ENCODE data around the gene PTPRD. TPM values are rescaled to one million over a fixed set of nuclear protein-coding genes. Genes with fewer than 3 reads are reported as not detected.

PTPRD gene
- total RNA-seq, 1 experiment from 2014 or later = 0.02 TPM

- ATAC-seq (no peak), DNase-seq (ENCODE audit: low read depth, low spot score) (no peak)
- Histone ChIP-seq H3K27ac (ENCODE audit: low read depth, low read length) (no peak overlapping the region), H3K4me1 (ENCODE audit: control insufficient read depth in 1 of 2, insufficient read depth in 2 of 2, low read length in 2 of 2) (no peaks in the 10 kb centered on the region), H3K9ac (ENCODE audit: low read length) (no peak overlapping the region), H3K9me2 (ENCODE audit: insufficient read depth) (no peaks in the 10 kb centered on the region), H3K4me3 (replicated peaks in 1 of 2; ENCODE audit: low read depth in 1 of 2, low read length in 2 of 2) (no peak overlapping the region), H3K79me2 (ENCODE audit: insufficient read depth, low read length) (no peaks in the 10 kb centered on the region), H3K36me3 (ENCODE audit: control insufficient read depth in 1 of 2, insufficient read depth in 2 of 2, low read length in 2 of 2) (no peaks in the 10 kb centered on the region), H3K27me3 (ENCODE audit: insufficient read depth, low read length) (no peaks in the 10 kb centered on the region), H4K20me1 (ENCODE audit: insufficient read depth) (no peaks in the 10 kb centered on the region), H3K4me2 (ENCODE audit: low read length) (no peak overlapping the region), H3K9me3 (ENCODE audit: control insufficient read depth in 1 of 2, insufficient read depth in 1 of 2, low read depth in 1 of 2, low read length in 2 of 2) (peaks cover 9 to 19% of the 10 kb centered on the region in 2 experiments; a peak in 2 of 4 replicates), H2AFZ (ENCODE audit: low read depth, low read length, poor library complexity, severe bottlenecking) (no peak overlapping the region)
- ChIA-PET CTCF (no interaction called here), RAD21 (ENCODE audit: low non-redundant PET in 1 of 2, low total read pairs in 2 of 2, uncharacterized antibody in 2 of 2, unreplicated experiment in 2 of 2) (no interaction called here), POLR2A (no interaction called here)
- BruUV-seq (replicated peaks) = no TSS peak
- TF ChIP-seq JUND (IDR thresholded peaks at IDR 0.05) (no peak), SP1 (IDR thresholded peaks at IDR 0.05; ENCODE audit: low read depth) (no peak), CEBPB (IDR thresholded peaks at IDR 0.05; ENCODE audit: low read depth) (no peak), ZFX (IDR thresholded peaks at IDR 0.05) (no peak), ZBTB33 (IDR thresholded peaks at IDR 0.05; ENCODE audit: extremely low read depth, insufficient replicate concordance, low read length) (no peak), ELF1 (IDR thresholded peaks at IDR 0.05; ENCODE audit: borderline replicate concordance, low read depth) (no peak), POLR2A (IDR thresholded peaks at IDR 0.05; ENCODE audit: borderline replicate concordance, extremely low read depth, insufficient read depth, insufficient read length) (no peak), TCF7L2 (IDR thresholded peaks at IDR 0.05; ENCODE audit: borderline replicate concordance, extremely low read depth, insufficient read depth, insufficient read length) (no peak), SRF (IDR thresholded peaks at IDR 0.05; ENCODE audit: low read depth) (no peak), FOSL1 (IDR thresholded peaks at IDR 0.05; ENCODE audit: low read depth) (no peak), CBX3 (IDR thresholded peaks at IDR 0.05; ENCODE audit: low read depth) (no peak), MAX (IDR thresholded peaks at IDR 0.05) (no peak), RAD21 (IDR thresholded peaks at IDR 0.05; ENCODE audit: low read depth) (no peak), ATF3 (IDR thresholded peaks at IDR 0.05) (no peak), EZH2 (IDR thresholded peaks at IDR 0.05) (no peak), POLR2AphosphoS5 (IDR thresholded peaks at IDR 0.05; ENCODE audit: low read depth, low read length) (no peak), EGR1 (IDR thresholded peaks at IDR 0.05; ENCODE audit: low read depth) (no peak), EZH2phosphoT487 (IDR thresholded peaks at IDR 0.05; ENCODE audit: borderline replicate concordance) (no peak), CTCF (IDR thresholded peaks at IDR 0.05 in 2 of 3, conservative IDR thresholded peaks at IDR 0.05 in 1 of 3; ENCODE audit: borderline replicate concordance in 1 of 3, insufficient read depth in 1 of 3, low read depth in 2 of 3, low read length in 2 of 3) (no peak), YY1 (IDR thresholded peaks at IDR 0.05; ENCODE audit: extremely low read depth, insufficient replicate concordance, low read depth, low read length) (no peak)
- intact Hi-C loops (cut with micrococcal nuclease) = no loop called here
Measured at GRCh38 chr9:9041756-9042155, 1571.0 kb downstream of the PTPRD start.
